HG03159 (cell line): ENCODE measurements around the gene RHOB.
A peak's percentile ranks its signal among the peaks of the same experiment; 100 is the strongest.

Experiments
- ATAC-seq: cut with Tn5 transposase; IDR thresholded peaks from one replicate; pipeline ENCODE4 v1.9.1; 2021; ENCODE audit warnings: mild to moderate bottlenecking, moderate library complexity; ENCODE audit not compliant: unreplicated experiment

The RHOB gene

GRCh38 chr2:20436716-20437470 is 10.0 kb upstream of the RHOB start:
- no peak for ATAC-seq

- ATAC-seq, result no peak
These were observed 8.3 kb upstream of the RHOB start for GRCh38 chr2:20438334-20439192.

GRCh38 chr2:20439193-20439475 is 7.7 kb upstream of the RHOB start:
- ATAC-seq, result no peak

GRCh38 chr2:20439503-20439902 is 7.4 kb upstream of the RHOB start:
- no peak for ATAC-seq

- no peak for ATAC-seq
These were observed 6.8 kb upstream of the RHOB start for GRCh38 chr2:20440001-20440560.

GRCh38 chr2:20443276-20443920 is 3.5 kb upstream of the RHOB start:
- ATAC-seq, result no peak

GRCh38 chr2:20444101-20444992 is 2.5 kb upstream of the RHOB start:
- ATAC-seq, result no peak

- no peak for ATAC-seq
These were observed 1.6 kb upstream of the RHOB start for GRCh38 chr2:20444993-20445910.

GRCh38 chr2:20446255-20446916 is 488 bp upstream of the RHOB start:
- ATAC-seq, result no peak

GRCh38 chr2:20447437-20448245 is 767 bp downstream of the RHOB start:
- ATAC-seq, result peak; percentile 4

- ATAC-seq, result no peak
These were observed 1.5 kb downstream of the RHOB start for GRCh38 chr2:20448246-20448976.

GRCh38 chr2:20448977-20449306 is 2.1 kb downstream of the RHOB start:
- ATAC-seq, result no peak

GRCh38 chr2:20449501-20450200 is 2.8 kb downstream of the RHOB start:
- ATAC-seq, result no peak

GRCh38 chr2:20450201-20450999 is 3.5 kb downstream of the RHOB start:
- no peak for ATAC-seq

- no peak for ATAC-seq
These were observed 4.1 kb downstream of the RHOB start for GRCh38 chr2:20451000-20451290.

GRCh38 chr2:20451341-20451740 is 4.5 kb downstream of the RHOB start:
- no peak for ATAC-seq
